Neural progenitor cell (in vitro differentiated cells): Measurements from ENCODE around the gene DMWD. TPM values are rescaled to one million over a fixed set of nuclear protein-coding genes. Genes with fewer than 3 reads are reported as not detected.

Source experiments
- DNase-seq: peaks from one replicate; pipeline ENCODE4 v3.0.0-alpha.2; 2016; ENCODE audit warnings: low spot score
- H2AFZ ChIP-seq: fragments of 200-600 bp; sonication (generic); replicated peaks from 2 replicates; pipeline ENCODE4 v1.6.1; 2016; ENCODE audit warnings: antibody characterized with exemption
- H3F3A ChIP-seq: fragments of 200-600 bp; sonication (generic); 2 replicates; pipeline ENCODE4 v1.6.1; 2016; ENCODE audit warnings: antibody characterized with exemption, low read depth
- H3K27ac ChIP-seq: fragments of 200-600 bp; sonication (generic); 2 replicates; pipeline ENCODE4 v1.5.1; 2016; ENCODE audit warnings: mild to moderate bottlenecking
- H3K27me3 ChIP-seq: fragments of 200-600 bp; sonication (generic); 2 replicates; pipeline ENCODE4 v1.6.1; 2016; ENCODE audit warnings: mild to moderate bottlenecking, moderate library complexity
- H3K36me3 ChIP-seq: fragments of 200-600 bp; sonication (generic); 2 replicates; pipeline ENCODE4 v1.5.1; 2016
- H3K4me1 ChIP-seq: fragments of 200-600 bp; sonication (generic); 2 replicates; pipeline ENCODE4 v1.6.1; 2016; ENCODE audit warnings: mixed run types
- H3K4me2 ChIP-seq: fragments of 200-600 bp; sonication (generic); 2 replicates; pipeline ENCODE4 v1.6.1; 2016
- H3K4me3 ChIP-seq: fragments of 200-600 bp; sonication (generic); 2 replicates; pipeline ENCODE4 v1.5.1; 2016
- H3K79me2 ChIP-seq: fragments of 200-600 bp; sonication (generic); 2 replicates; pipeline ENCODE4 v1.6.1; 2016; ENCODE audit warnings: low read depth
- H3K9ac ChIP-seq: fragments of 200-600 bp; sonication (generic); 2 replicates; pipeline ENCODE4 v1.6.1; 2016
- H3K9me3 ChIP-seq: fragments of 200-600 bp; sonication (generic); 2 replicates; pipeline ENCODE4 v1.5.1; 2016; ENCODE audit warnings: low read depth
- H4K20me1 ChIP-seq: fragments of 200-600 bp; sonication (generic); 2 replicates; pipeline ENCODE4 v1.6.1; 2016; ENCODE audit warnings: low read depth
- H3K27ac Mint-ChIP-seq: 3 replicates; pipeline ENCODE4 v1.8.0; 2021; ENCODE audit warnings: mixed read lengths
- H3K27me3 Mint-ChIP-seq: 2 replicates; pipeline ENCODE4 v1.8.0; 2022; ENCODE audit warnings: low read depth, mild to moderate bottlenecking, inconsistent platforms, moderate library complexity, mixed read lengths; ENCODE audit not compliant: insufficient read depth
- H3K36me3 Mint-ChIP-seq: 3 replicates; pipeline ENCODE4 v1.8.0; 2021; ENCODE audit warnings: mixed read lengths
- H3K4me1 Mint-ChIP-seq: 3 replicates; pipeline ENCODE4 v1.8.0; 2021; ENCODE audit warnings: mixed read lengths
- H3K4me3 Mint-ChIP-seq: 3 replicates; pipeline ENCODE4 v1.8.0; 2021; ENCODE audit warnings: mild to moderate bottlenecking, moderate library complexity, mixed read lengths
- H3K9me3 Mint-ChIP-seq: 3 replicates; pipeline ENCODE4 v1.8.0; 2020; ENCODE audit warnings: mixed read lengths
- CTCF ChIP-seq: fragments of 200-600 bp; sonication (generic); IDR thresholded peaks from 2 replicates; pipeline ENCODE4 v1.5.1; 2017; ENCODE audit warnings: antibody characterized with exemption, mild to moderate bottlenecking
- EZH2 ChIP-seq: fragments of 200-600 bp; sonication (generic); IDR thresholded peaks from 2 replicates; pipeline ENCODE4 v1.6.1; 2017; ENCODE audit warnings: antibody characterized with exemption, mild to moderate bottlenecking, moderate library complexity
- EZH2phosphoT487 ChIP-seq: fragments of 200-600 bp; sonication (generic); IDR thresholded peaks from 2 replicates; pipeline ENCODE4 v1.6.1; 2017; ENCODE audit warnings: antibody characterized with exemption
- total RNA-seq: library from RNA; depleted of rRNA; stranded (reverse); fragments of >200 nt; gene quantifications from 2 replicates; pipeline ENCODE4 v1.2.3, GENCODE V29; 2015; ENCODE audit warnings: low replicate concordance

The DMWD gene
- total RNA-seq, 1 donor from 2014 or later = 22.8 TPM

DNA sequence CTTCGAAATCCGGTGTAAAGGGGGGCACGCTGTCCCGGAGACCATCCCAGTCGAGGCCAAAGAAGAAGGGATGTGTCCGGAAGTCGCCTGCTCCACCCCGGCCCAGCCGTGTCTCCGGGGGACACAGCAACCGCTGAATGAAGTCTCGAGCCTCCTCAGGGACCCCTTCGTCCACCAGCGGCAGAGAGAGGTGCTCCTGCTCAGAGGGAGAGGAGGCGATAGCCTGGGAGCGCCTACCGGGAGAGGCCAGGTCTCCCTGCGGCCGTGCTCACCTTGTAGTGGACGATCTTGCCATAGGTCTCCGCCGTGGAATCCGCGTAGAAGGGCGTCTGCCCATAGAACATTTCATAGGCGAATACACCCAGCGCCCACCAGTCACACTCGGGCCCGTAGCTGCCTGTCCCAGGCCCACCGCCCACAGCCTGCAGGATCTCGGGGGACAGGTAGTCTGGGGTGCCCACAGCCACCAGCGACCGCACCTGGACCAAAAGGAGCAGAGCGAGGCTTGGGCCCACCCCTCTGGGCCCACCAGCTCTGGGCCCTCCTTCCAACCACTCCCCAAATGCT lies 15.2 kb downstream of the DMWD start:
- peaks cover 27% of the 10 kb centered on the region for H3F3A ChIP-seq
- no peak for DNase-seq
- no peak overlapping the region for H3K4me3 ChIP-seq
- H3K9me3 ChIP-seq = no peaks in the 10 kb centered on the region
- TF ChIP-seq CTCF = no peak
- no peak for TF ChIP-seq EZH2
- no peak for TF ChIP-seq EZH2phosphoT487
- peaks cover 54% of the 10 kb centered on the region for H4K20me1 ChIP-seq
- H3K27me3 ChIP-seq = peaks cover 5% of the 10 kb centered on the region
- no peak overlapping the region for H3K27ac ChIP-seq
- H3K9ac ChIP-seq = no peak overlapping the region
- no peak overlapping the region for H2AFZ ChIP-seq
- no peak overlapping the region for H3K4me2 ChIP-seq
- Mint-ChIP-seq H3K4me1 (peaks cover 17% of the 10 kb centered on the region), H3K27ac (no peak overlapping the region), H3K27me3 (peaks cover 12% of the 10 kb centered on the region), H3K4me3 (peak overlapping the region; percentile 50), H3K36me3 (peaks cover 20% of the 10 kb centered on the region), H3K9me3 (no peaks in the 10 kb centered on the region)
- H3K79me2 ChIP-seq = no peaks in the 10 kb centered on the region
- peaks cover 12% of the 10 kb centered on the region for H3K4me1 ChIP-seq
- no peaks in the 10 kb centered on the region for H3K36me3 ChIP-seq

- Mint-ChIP-seq H3K36me3 (peaks cover 23% of the 10 kb centered on the region), H3K4me3 (no peak overlapping the region)
- H3K4me1 ChIP-seq = peaks cover 6% of the 10 kb centered on the region
These were observed 17.9 kb downstream of the DMWD start for GRCh38 chr19:45774765-45775164.

DNA sequence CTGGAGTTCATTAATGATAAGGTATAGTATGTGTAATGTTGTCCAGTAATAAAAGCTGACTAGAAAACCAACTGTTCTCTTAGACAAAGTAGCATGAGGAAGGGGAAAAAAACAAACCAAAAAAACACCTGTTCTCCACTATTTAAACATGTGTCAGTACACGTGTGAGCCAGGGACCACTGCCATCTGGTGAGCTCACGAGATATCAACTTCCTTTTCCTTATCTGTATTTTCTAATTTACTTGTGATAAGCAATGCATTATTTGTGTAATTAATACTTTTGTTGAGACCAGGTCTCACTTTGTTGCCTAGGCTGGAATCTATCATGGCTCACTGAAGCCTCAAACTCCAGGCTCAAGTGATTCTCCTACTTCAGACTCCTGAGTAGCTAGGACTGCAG lies 19.3 kb downstream of the DMWD start:
- Histone ChIP-seq H3K27ac (no peak overlapping the region), H2AFZ (no peak overlapping the region), H3K4me2 (no peak overlapping the region), H3K36me3 (no peaks in the 10 kb centered on the region), H3K9me3 (no peaks in the 10 kb centered on the region), H3K9ac (no peak overlapping the region), H3K79me2 (peaks cover 3% of the 10 kb centered on the region), H3K4me1 (peaks cover 5% of the 10 kb centered on the region), H4K20me1 (peaks cover 28% of the 10 kb centered on the region), H3K4me3 (no peak overlapping the region), H3F3A (peaks cover 44% of the 10 kb centered on the region), H3K27me3 (no peaks in the 10 kb centered on the region)
- no peak for DNase-seq
- peaks cover 12% of the 10 kb centered on the region for H3K27me3 Mint-ChIP-seq
- H3K4me1 Mint-ChIP-seq = peaks cover 10% of the 10 kb centered on the region
- no peaks in the 10 kb centered on the region for H3K9me3 Mint-ChIP-seq
- peaks cover 13% of the 10 kb centered on the region for H3K36me3 Mint-ChIP-seq
- H3K27ac Mint-ChIP-seq = no peak overlapping the region
- H3K4me3 Mint-ChIP-seq = no peak overlapping the region
- TF ChIP-seq EZH2phosphoT487 (no peak), CTCF (no peak), EZH2 (no peak)

More at GRCh38 chr19:45774765-45775164, 17.9 kb downstream of the DMWD start:
- no peak overlapping the region for H2AFZ ChIP-seq
- no peak for DNase-seq
- H3K27me3 ChIP-seq = peaks cover under 1% of the 10 kb centered on the region
- Mint-ChIP-seq H3K4me1 (peaks cover 21% of the 10 kb centered on the region), H3K27ac (no peak overlapping the region), H3K9me3 (no peaks in the 10 kb centered on the region), H3K27me3 (peaks cover 19% of the 10 kb centered on the region)
- peaks cover 36% of the 10 kb centered on the region for H3F3A ChIP-seq
- H4K20me1 ChIP-seq = peaks cover 39% of the 10 kb centered on the region
- H3K4me2 ChIP-seq = no peak overlapping the region
- TF ChIP-seq CTCF (no peak), EZH2phosphoT487 (no peak), EZH2 (no peak)
- no peaks in the 10 kb centered on the region for H3K9me3 ChIP-seq
- no peak overlapping the region for H3K4me3 ChIP-seq
- no peak overlapping the region for H3K27ac ChIP-seq
- no peaks in the 10 kb centered on the region for H3K36me3 ChIP-seq
- H3K79me2 ChIP-seq = no peaks in the 10 kb centered on the region
- H3K9ac ChIP-seq = no peak overlapping the region
